ENCODE data around the gene PIP5K1A.

DNA sequence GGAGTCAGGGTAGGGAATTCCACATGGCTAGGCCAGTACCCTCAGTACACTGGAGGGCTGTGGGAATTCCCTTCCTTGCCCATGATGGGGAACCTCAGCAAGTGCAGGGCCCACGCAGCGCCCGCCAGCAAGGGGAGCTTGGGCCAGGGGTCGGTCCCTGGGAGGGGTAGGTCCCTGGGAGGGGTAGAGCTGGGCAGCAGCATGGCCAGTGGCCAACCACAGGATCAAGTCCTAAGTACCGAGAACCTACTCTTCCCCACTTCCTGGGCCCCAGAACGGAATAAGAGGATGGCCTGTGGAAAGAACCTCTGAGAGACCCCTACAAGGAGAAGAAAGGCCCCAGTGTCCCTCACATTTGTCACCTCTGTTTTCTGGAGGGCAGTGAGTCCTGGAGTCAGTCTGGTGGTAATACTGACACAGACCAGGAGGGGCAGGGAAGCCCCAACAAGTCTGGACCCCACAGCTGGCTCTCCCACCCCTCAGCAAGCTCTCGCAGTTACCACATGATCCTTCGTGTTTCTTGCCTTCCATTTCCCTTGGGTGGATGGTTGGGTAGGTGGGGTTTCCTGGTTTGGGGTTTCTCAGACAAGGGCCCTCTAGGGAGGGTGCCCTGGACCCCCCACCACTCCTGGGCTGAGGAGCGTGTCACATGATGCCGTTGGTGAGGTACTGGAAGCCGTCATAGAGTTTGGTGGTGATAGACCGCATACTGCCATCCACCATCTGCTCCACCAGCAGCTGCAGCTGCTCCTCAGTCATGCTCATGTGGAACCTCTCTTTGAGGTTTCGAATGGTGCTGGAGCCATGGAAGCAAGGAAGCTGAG lies 94.1 kb downstream of the PIP5K1A start:
- TF ChIP-seq, protein P1, sequence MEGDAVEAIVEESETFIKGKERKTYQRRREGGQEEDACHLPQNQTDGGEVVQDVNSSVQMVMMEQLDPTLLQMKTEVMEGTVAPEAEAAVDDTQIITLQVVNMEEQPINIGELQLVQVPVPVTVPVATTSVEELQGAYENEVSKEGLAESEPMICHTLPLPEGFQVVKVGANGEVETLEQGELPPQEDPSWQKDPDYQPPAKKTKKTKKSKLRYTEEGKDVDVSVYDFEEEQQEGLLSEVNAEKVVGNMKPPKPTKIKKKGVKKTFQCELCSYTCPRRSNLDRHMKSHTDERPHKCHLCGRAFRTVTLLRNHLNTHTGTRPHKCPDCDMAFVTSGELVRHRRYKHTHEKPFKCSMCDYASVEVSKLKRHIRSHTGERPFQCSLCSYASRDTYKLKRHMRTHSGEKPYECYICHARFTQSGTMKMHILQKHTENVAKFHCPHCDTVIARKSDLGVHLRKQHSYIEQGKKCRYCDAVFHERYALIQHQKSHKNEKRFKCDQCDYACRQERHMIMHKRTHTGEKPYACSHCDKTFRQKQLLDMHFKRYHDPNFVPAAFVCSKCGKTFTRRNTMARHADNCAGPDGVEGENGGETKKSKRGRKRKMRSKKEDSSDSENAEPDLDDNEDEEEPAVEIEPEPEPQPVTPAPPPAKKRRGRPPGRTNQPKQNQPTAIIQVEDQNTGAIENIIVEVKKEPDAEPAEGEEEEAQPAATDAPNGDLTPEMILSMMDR (IDR thresholded peaks at IDR 0.05; ENCODE audit: insufficient read depth, low read length, poor library complexity, severe bottlenecking): no peak
- no peak for TF ChIP-seq EZH2phosphoT487 (conservative IDR thresholded peaks at IDR 0.05; ENCODE audit: low read length)
